ENCODE data around the gene ATP6V1C2.

The ATP6V1C2 gene

GRCh38 chr2:10772201-10772867, 50.9 kb downstream of the ATP6V1C2 start:
- no peak for TF ChIP-seq CTCF (IDR thresholded peaks at IDR 0.05; ENCODE audit: insufficient read depth, low read depth, low read length, missing control alignments)
- no peak for DNase-seq (ENCODE audit: low read depth)
- no peak overlapping the region for H3K4me3 ChIP-seq (ENCODE audit: low read depth, low read length)

GRCh38 chr2:10772868-10773215, 51.4 kb downstream of the ATP6V1C2 start:
- no peak for TF ChIP-seq CTCF (IDR thresholded peaks at IDR 0.05; ENCODE audit: insufficient read depth, low read depth, low read length, missing control alignments)
- H3K4me3 ChIP-seq (ENCODE audit: low read depth, low read length) = no peak overlapping the region
- DNase-seq (ENCODE audit: low read depth) = no peak

- TF ChIP-seq CTCF (IDR thresholded peaks at IDR 0.05; ENCODE audit: insufficient read depth, low read depth, low read length, missing control alignments) = no peak
- no peak for DNase-seq (ENCODE audit: low read depth)
- H3K4me3 ChIP-seq (ENCODE audit: low read depth, low read length) = no peak overlapping the region
Measured at GRCh38 chr2:10773821-10774341, 52.5 kb downstream of the ATP6V1C2 start.

GRCh38 chr2:10774394-10774793, 53.0 kb downstream of the ATP6V1C2 start:
- TF ChIP-seq CTCF (IDR thresholded peaks at IDR 0.05; ENCODE audit: insufficient read depth, low read depth, low read length, missing control alignments) = no peak
- no peak overlapping the region for H3K4me3 ChIP-seq (ENCODE audit: low read depth, low read length)
- no peak for DNase-seq (ENCODE audit: low read depth)

- no peak overlapping the region for H3K4me3 ChIP-seq (ENCODE audit: low read depth, low read length)
- TF ChIP-seq CTCF (IDR thresholded peaks at IDR 0.05; ENCODE audit: insufficient read depth, low read depth, low read length, missing control alignments) = no peak
- no peak for DNase-seq (ENCODE audit: low read depth)
Measured at GRCh38 chr2:10775021-10775780, 53.8 kb downstream of the ATP6V1C2 start.

GRCh38 chr2:10775831-10776230, 54.4 kb downstream of the ATP6V1C2 start:
- H3K4me3 ChIP-seq (ENCODE audit: low read depth, low read length) = no peak overlapping the region
- TF ChIP-seq CTCF (IDR thresholded peaks at IDR 0.05; ENCODE audit: insufficient read depth, low read depth, low read length, missing control alignments) = no peak
- DNase-seq (ENCODE audit: low read depth) = no peak

Measured in GM12865 (cell line).